HG02973 (cell line): Measurements from ENCODE around the gene OTOF.

Experiments
- ATAC-seq: cut with Tn5 transposase; IDR thresholded peaks from one replicate; pipeline ENCODE4 v1.9.1; 2021; ENCODE audit warnings: moderate library complexity; ENCODE audit not compliant: unreplicated experiment

The OTOF gene

DNA sequence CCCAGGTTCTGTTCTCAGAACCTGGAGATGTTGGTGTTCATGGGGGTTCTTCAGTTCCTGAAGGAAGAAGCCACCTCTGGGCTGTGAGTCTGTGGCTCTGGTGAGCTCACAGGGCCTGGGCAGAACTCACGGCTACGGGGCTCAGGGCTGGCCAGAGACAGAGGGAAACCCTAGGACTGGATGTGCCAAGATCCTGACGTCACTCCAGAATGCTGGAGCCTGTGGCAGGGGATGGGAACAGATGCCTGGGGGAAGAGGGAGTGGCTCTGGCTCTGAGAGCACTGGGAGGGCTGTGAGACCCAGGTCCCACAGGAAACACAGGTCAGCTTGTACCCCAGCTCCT is at the start of gene OTOF:
TSS of gene OTOF (minus strand) at position 214 of the 343 bp plus-strand sequence.
- ATAC-seq = no peak

DNA sequence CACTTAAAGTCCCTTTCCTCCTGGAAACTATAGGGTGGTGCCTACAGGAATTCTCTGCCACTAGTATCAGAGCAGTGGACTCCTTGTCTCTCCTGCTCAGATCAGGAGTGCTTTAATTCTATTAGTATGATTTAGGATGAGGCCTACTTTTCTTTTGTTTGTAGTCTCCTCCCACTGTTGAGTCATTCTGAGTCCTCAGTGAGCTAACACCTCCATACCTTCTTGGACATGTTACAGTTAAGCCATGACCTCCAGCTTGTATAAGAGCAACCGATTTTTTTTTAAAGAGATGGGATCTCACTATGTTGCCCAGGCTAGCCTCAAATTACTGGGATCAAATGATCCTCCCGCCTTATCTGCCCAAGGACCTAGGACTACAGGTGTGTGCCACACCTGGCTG is 48.7 kb upstream of the OTOF start:
- no peak for ATAC-seq

DNA sequence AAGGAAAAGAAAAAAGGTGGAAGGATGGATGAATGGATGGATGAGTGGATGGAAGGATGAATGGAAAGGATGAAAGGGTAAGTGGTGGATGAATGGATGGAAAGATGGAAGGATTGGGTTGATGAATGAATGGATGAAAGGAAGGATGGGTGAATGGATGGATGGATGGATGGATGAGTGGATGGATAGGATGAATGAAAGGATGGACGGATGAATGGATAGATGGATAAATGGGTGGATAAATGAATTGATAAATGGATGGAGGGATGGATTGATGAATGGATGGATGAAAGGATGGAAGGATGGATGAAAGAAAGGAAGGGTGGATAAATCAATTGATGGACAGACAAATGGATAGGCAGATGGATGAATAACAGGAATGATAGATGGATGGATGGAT is 48.2 kb upstream of the OTOF start:
- ATAC-seq = no peak

DNA sequence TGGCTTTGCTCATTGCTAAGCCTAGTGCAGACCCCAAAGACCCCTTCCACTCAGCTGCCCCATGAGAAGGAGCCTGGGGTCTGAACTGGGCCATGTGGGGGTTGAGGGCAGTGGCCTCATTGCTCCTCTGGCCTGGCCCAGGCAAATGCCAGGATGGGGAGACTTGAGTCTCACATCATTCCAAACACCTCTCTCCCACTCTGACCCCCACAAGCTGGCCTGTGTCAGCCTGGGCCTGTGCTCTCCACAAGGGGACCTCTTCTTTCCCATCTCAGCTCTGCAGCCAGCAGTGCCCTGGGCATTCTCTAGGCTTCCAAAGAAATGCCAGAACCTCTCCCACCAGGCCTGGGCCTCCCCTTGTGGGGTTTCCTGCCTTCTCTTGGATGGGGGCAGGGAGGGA is 45.8 kb upstream of the OTOF start:
- ATAC-seq = no peak

DNA sequence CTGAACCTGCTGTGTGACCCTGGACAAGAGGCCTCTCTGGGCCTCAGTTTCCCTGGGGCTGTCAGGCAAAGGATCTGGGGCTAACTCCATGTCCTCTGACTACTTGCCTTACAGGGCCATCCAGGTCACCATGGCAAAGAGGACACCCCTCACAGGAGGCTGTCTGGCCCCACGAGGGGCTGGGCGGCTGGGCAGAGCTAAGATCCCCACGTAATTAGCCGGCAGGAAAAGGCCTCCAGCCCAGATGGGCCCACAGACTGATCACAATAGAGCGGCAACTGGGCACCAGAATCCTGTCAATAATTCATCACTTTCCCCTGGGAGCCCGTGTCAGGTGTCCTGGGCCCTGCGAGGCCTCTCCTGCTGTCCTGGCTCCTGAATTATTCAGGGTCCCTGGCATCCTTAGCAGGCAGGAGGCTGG is 44.8 kb upstream of the OTOF start:
- no peak for ATAC-seq

DNA sequence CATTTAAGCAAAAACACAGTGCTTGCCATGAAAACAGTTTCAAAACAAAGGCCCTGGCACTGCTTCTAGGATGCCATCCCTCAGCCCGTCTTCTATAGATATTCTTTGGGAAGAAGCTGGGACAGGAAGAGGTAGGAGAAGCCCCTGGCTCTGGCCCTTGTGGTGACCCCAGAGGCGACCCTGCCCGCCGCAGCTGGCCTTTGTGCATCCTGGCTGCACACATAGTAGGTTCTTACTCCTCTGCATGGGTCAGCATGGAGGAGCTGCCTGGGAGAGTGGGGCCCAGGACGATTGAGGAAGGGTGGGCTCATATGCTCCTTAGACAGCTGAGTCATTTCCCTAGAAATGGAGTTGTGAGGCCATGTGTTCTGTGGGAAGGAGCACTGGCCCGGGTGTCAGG is 44.4 kb upstream of the OTOF start:
- ATAC-seq = no peak

DNA sequence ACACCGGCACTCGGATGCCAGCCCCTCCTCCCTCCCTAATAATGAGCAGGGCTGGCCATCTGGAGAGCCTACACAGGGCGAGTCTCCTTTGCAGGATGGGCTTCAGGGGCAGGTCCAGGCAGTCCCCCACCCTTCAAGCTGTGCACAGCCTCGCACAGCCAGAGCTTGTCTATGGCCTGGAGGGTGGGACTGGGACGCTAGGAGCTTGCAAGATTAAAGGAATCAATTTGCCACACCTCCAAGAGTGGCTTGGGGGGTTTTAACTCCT is 43.9 kb upstream of the OTOF start:
- no peak for ATAC-seq

DNA sequence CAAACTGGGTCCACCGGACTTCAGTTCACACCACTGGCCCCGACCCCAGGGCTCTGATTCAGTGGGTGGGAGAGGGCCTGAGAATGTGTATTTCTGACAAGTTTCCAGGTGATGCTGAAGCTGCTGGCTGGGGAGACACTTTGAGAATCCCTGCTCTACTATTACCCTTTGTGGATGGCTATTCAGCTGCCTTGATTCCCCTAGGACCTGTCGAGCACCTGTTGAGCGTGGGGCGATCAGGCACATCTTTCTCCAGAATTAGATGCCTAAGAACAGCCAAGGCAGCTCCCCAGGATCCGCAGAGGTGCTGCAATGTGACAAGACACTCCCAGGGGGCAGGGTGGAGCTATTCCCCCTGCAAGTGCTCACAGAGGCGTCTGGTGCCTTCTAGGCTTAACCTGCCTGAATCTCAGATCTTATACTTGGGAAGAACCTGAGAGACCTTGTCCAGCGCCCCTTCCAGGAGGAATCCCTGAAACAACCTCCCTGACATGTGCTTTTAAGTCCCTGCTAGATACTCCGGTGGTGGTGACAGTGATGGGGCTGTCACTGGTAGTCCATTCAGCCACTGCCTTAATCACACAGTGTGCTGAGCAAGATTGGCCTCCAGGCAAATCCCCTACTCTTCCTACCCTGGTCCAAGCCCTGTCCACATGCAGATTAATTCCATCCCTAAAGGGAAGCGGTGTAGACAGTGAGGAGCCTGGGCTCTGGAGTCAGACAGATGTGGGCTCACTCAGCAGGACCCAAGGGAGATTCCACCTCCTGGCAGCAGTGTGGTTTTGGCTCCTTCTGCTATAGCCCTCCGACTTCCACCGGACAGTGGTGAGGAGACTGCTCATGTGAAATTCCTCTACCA is 43.4 kb upstream of the OTOF start:
- ATAC-seq = no peak

DNA sequence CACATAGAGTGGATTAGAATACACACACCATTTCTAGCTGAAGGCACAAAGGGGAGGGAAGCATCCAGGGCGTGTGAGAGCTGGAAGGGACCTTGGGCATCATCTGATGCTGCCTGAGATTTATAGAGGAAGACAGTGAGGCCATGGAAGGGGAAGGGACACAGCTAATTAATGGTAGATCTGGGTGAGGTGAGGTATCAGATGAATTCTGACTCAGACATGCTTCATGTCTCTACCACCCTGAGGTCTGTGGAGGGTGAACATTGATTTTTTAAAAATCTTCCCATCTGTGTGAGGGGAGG is 42.2 kb upstream of the OTOF start:
- ATAC-seq = no peak

DNA sequence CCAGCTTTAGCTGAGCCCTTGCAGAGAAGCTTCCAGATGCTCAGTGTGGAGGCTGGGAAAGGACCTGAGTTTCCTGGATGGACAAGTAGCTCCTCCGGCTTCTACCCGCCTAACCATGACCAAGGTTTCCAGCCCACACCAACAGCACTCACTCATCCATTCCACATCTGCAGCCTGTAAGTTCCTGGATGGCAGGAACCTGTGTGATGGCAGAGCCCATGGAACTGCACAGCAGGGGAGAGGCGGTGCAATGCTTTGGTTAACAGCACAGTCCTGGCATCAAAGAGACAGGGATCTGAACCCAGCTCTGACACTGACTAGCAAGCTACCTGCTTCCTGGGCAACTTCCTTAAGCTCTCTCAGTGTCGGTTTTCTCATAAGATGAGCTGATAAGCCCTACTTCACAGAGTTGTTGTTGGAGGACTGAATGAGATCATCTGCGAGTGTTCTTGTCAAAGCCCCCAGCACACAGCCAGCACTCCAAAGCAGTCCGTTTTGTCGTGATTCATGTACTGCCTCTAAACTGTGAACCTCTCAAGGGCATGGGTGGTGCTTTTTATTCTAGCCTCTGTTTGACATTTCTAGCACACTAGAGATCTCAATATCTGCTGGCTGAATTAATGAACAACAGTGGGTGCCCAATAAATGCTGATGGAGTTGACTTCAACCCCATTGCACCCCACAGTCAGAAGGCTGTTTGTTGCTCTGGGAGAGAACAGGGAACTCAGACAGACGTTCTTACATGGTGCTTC is 41.6 kb upstream of the OTOF start:
- ATAC-seq = no peak

DNA sequence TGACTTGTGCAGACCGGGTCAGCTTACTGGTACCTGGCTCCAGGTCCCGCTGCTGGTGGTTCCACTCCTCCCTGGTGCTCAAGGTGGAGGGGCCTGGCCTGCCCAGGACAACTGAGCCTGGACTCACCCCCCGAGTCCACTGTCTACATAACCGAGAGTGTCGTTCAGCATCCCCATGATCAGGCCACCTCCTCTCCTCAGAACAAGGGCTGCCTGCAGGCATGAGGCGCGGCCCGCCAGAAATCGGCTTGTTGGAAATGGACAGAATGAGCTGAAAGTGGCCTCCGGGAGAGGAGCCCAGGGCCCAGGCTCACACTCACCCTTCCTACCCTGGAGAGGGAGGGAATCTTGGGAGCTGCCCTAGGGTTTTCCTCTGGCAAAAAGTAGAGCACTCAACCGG is 38.9 kb upstream of the OTOF start:
- no peak for ATAC-seq

DNA sequence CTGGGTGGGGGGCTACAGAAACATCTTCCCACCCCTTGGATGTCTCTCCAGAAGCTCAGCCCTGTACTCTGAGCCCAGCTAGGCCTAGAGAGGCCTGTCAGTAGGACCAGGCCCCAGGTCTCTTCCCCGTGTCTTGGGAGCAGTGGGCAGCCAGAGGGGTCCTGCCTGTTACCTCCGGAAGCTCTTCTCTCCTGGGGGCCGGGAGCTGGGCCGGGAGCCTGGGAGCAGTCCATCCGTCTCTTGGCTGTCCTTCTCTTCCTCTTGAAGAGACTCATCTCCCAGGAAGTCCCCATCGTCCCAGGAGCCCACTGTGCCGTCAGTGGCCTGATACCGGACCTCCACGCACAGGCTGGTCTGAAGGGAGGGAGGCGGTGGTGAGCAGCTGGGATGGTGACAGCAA is 38.3 kb upstream of the OTOF start:
- ATAC-seq = no peak

DNA sequence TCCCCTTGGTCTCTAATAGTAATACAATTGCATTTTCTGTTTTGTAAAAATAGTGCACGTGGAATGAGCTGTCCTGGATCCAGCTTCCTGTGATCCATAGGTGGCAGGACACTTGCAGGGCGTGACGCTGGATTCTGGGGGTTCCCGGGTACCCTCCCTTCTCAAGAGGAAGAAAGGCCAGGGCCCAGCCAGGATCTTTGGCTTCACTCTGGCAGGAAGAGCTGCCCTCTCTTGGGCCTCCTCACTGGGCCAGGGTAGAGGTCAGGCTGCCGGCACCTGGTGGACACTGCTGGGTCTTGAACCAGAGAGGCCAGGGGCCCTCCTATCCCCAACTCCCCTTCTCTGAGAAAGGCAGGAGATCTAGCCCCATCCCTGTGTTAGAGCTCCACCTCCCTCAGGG is 37.8 kb upstream of the OTOF start:
- no peak for ATAC-seq

DNA sequence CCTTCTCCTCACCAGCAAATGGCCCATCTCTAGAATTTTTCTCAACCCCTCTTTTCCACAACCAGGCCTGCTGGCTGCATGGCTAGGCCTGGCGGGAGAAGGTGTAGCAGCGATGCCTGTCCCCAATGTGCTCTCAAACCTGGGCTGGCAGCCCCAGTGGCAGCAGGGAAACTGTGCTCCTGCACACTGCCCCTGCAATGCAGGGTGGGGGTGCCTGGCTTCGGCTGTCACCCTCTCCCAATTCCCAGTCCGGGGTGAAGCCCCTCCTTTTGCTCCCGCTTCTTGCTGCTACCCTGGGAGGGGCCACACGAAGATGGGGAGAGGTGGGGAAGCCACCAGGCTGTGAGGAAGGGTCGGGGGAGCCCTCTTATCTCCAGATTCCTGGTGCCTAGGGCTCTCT is 36.1 kb upstream of the OTOF start:
- ATAC-seq = no peak

DNA sequence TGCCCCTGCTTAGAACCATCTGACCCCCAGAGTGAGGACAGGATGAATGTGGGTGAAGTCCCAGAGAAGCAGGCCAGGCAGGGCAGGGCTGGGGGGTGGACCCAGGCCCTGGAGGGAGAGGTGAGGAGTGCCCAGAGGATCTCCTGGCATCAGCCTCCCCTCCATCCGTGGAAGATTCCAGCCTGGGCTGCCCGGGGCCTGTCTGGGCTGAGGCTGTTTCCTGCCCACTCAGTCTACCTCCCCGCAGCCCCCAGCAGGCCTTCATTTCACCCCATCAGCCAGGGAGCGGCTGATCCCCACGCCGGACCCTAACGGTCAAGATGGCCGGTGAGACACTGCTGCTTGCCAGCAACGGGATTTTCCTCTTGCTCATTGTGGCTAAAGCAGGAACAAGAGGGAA is 35.3 kb upstream of the OTOF start:
- no peak for ATAC-seq

DNA sequence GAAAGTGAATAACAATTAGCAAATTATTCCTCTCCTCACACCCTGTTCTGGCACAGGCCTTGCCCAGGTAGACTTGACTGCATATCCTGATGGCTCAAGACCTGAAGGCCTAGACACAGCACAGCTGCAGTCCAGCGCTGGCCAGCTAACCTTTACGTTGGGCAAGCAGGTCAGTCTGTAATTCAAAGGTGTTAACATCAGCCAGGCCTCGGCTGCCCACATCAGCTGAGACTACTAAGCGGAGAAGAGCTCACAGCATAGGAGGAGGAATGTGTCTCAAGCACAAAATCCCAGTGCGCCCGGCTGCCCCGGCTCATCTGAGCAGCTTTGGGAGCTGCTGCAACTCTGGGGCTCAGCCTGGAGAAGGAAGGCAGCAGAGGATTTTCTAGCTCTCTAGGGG is 33.5 kb upstream of the OTOF start:
- ATAC-seq = no peak

DNA sequence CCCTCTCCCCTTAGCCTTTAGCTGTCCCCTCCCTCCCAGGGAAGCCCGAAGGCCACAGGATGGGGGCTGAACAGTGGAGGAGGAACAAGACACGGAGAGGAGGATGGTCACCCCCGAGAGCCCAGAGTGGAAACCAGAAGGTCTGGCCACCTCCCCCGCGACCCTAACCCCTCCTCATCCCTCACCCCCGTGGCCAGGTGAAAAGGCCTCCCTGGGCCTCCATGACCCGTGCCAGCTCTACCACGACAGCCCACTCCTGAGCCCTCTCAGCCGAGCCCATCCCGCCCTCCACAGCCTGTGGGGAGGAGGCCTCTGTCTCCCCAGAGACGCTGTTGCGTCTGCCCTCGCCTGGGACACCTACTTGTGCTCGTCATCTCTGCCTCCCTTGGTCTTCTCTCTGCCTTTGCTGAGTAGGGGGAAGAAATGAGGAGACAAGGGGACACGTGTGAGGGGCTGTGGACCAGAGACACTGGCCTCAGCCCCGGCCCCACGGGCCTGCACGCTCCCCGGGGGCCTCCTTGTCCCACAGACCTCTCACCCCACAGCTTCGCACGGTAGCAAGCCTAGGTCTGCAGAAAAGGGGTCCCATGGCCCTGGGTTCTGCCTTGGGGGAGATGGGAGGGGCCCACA is 32.5 kb upstream of the OTOF start:
- ATAC-seq = no peak

DNA sequence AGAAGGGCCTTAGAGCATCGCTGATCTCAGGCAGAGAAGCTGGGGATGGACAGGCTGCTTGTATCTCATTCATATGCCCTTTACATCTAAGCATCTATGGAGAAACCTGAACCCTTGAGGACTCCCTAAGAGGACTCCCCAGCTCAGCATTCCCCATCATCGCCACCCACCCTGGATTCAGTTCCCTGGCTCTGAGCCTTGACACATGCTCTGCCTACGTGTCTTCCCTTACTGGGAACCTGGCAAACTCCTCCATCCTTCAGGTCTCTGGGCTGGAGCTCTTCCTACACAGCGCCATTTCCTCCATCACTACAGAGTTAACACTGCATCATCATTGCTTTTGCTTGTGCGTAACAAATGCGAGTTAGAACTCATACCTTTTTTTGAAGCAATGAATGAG is 31.2 kb upstream of the OTOF start:
- ATAC-seq = no peak

DNA sequence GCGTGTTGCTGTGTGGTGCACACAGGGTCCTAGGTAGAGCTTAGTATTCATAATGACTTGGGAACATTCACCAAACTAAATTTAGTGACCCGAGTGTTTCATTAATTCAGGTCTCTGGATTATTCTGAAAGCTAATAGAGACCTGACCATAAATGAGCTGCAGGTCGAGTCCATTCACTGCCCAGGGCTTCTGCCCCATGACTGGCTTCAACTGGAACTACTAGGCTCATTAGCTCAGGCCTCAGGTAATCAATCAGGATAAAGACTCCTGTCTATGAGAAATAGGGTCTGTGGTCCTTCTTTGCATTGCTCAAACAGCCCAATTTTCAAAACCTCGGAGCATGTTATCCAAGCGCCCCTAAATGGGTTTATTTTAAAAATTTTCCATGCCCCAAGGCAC is 30.0 kb upstream of the OTOF start:
- no peak for ATAC-seq

DNA sequence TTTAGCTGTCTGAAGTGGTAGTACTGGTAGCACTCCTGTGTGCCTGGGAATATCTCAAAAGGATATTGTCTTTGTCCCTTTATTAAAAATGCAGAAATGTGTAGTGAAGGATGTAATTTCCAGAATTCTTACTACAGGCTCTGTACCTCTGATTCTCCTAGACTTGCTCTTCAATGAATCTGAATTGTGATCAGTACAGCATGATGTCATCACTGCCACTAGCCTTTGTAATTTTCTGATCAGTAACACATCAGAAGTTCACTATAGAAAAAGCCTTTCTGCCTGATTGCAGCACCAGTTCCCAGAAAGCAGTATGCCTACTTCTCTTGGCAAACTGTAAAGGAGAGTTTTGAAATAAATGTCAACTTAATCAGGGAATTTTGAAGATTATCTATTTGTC is 29.2 kb upstream of the OTOF start:
- ATAC-seq = no peak

DNA sequence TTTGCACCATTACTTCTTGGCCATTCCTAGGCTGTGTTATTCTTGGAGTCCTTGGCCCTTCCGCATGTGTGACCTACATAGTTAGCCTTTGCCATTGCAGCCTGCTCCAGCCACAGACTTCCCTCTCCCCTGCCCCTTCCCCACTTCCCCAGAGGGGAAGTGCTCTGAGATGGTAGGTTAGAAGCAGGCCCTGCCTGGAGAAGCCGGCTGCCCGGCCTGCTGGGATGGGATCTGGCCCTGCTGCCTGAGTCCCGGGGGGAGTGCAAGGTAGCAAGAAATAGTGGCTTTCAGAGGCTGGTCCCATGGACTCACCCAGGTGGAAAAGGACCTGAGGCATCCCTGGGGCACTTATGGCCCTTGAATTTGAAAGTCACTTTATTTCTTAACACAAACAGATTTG is 28.4 kb upstream of the OTOF start:
- no peak for ATAC-seq

DNA sequence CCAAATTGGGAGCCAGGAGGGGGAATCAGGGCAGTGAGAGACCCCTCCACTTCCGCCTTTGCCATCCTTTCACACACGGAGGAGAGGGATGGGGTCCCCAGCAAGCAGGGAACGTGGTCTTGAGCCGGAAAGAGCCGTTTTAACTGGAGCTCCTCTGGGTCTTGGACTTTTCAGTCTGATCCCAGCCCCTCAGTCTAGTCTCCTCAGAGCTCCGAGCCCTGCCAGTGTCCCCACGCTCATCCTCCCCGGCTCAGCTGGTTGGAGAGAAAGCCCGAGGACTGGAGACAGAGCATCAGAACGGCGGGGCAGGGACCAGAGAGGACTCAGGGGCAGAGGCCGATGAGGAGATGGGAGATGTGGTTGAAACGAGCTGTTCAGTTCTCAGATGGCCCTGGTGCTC is 26.1 kb upstream of the OTOF start:
- no peak for ATAC-seq
